Mesenchymal stem cell (in vitro differentiated cells and primary cell): ENCODE data around the gene GPR84.
"Not testable (repeated sequence)": the region's sequence is repeated elsewhere in the genome, so short reads cannot be mapped to it uniquely, and the experiment has no call there.

ENCODE experiments used
- DNase-seq: peaks from one replicate; pipeline ENCODE4 v3.0.0-alpha.2; 2013
- H2AFZ ChIP-seq: one replicate; pipeline ENCODE4 v1.6.1; 2013; ENCODE audit warnings: low read depth, mild to moderate bottlenecking, control low read depth, inconsistent platforms, low read length, moderate library complexity
- H2AK5ac ChIP-seq: 2 replicates; pipeline ENCODE4 v1.6.1; 2013; ENCODE audit warnings: low read length, moderate library complexity, mild to moderate bottlenecking, inconsistent platforms; ENCODE audit not compliant: severe bottlenecking
- H2BK120ac ChIP-seq: one replicate; pipeline ENCODE4 v1.6.1; 2013; ENCODE audit warnings: low read depth, mild to moderate bottlenecking, inconsistent platforms, low read length, moderate library complexity
- H2BK12ac ChIP-seq, 2 experiments: one replicate each; pipeline ENCODE4 v1.6.1; 2013; ENCODE audit warnings: inconsistent platforms in 2 of 2, low read length in 2 of 2, mild to moderate bottlenecking in 2 of 2, moderate library complexity in 2 of 2, control low read depth in 1 of 2
- H2BK15ac ChIP-seq: one replicate; pipeline ENCODE4 v1.6.1; 2013; ENCODE audit warnings: mild to moderate bottlenecking, low read depth, inconsistent platforms; ENCODE audit not compliant: poor library complexity, severe bottlenecking
- H2BK5ac ChIP-seq: 2 replicates; pipeline ENCODE4 v1.6.1; 2013; ENCODE audit warnings: low read depth, mild to moderate bottlenecking, low read length, control low read depth, inconsistent platforms; ENCODE audit not compliant: poor library complexity, severe bottlenecking
- H3K14ac ChIP-seq, 2 experiments: one replicate each; pipeline ENCODE4 v1.6.1; 2013; ENCODE audit warnings: inconsistent platforms in 2 of 2, low read length in 2 of 2, control low read depth in 1 of 2, mild to moderate bottlenecking in 1 of 2, moderate library complexity in 1 of 2
- H3K18ac ChIP-seq, 2 experiments: one replicate each; pipeline ENCODE4 v1.6.1; 2013; ENCODE audit warnings: inconsistent platforms in 2 of 2, low read length in 2 of 2, control low read depth in 1 of 2, low read depth in 1 of 2, mild to moderate bottlenecking in 1 of 2
- H3K23ac ChIP-seq, 2 experiments: one replicate each; pipeline ENCODE4 v1.6.1; 2013; ENCODE audit warnings: inconsistent platforms in 2 of 2, low read length in 2 of 2, mild to moderate bottlenecking in 2 of 2, moderate library complexity in 2 of 2, control low read depth in 1 of 2
- H3K27ac ChIP-seq: 2 replicates; pipeline ENCODE4 v1.5.1; 2013; ENCODE audit warnings: mild to moderate bottlenecking, moderate library complexity, low read length, control low read depth, inconsistent platforms; ENCODE audit not compliant: poor library complexity, severe bottlenecking
- H3K27me3 ChIP-seq, 2 experiments: 2 replicates each; pipeline versions ENCODE4 v1.6.1 to v1.7.0; 2013; ENCODE audit warnings: low read length in 2 of 2, mild to moderate bottlenecking in 2 of 2, moderate library complexity in 2 of 2, control low read depth in 1 of 2, inconsistent platforms in 1 of 2; ENCODE audit not compliant: control insufficient read depth in 1 of 2, insufficient read depth in 1 of 2
- H3K36me3 ChIP-seq, 2 experiments: 2 replicates each; pipeline versions ENCODE4 v1.6.1 to v1.7.0; 2013; ENCODE audit warnings: low read length in 2 of 2, control low read depth in 1 of 2, inconsistent platforms in 1 of 2, low read depth in 1 of 2, mild to moderate bottlenecking in 1 of 2; ENCODE audit not compliant: insufficient read depth in 2 of 2, control insufficient read depth in 1 of 2
- H3K4ac ChIP-seq, 2 experiments: one replicate each; pipeline ENCODE4 v1.6.1; 2013; ENCODE audit warnings: inconsistent platforms in 2 of 2, low read length in 2 of 2, mild to moderate bottlenecking in 2 of 2, moderate library complexity in 2 of 2, control low read depth in 1 of 2, low read depth in 1 of 2
- H3K4me1 ChIP-seq: 2 replicates; pipeline ENCODE4 v1.6.1; 2013; ENCODE audit warnings: low read depth, low read length, control low read depth; ENCODE audit not compliant: control insufficient read depth, insufficient read depth
- H3K4me2 ChIP-seq: 2 replicates; pipeline ENCODE4 v1.6.1; 2013; ENCODE audit warnings: low read length, mild to moderate bottlenecking, inconsistent platforms; ENCODE audit not compliant: poor library complexity, severe bottlenecking
- H3K4me3 ChIP-seq, 2 experiments: 2 replicates each; pipeline versions ENCODE4 v1.5.1 to v1.7.0; 2013; ENCODE audit warnings: low read length in 2 of 2, mild to moderate bottlenecking in 2 of 2, control low read depth in 1 of 2, low read depth in 1 of 2; ENCODE audit not compliant: insufficient read depth in 1 of 2
- H3K79me1 ChIP-seq: replicated peaks from 2 replicates; pipeline ENCODE4 v1.6.1; 2013; ENCODE audit warnings: mild to moderate bottlenecking, control low read depth, low read length, inconsistent platforms; ENCODE audit not compliant: poor library complexity, severe bottlenecking
- H3K9ac ChIP-seq: 2 replicates; pipeline ENCODE4 v1.7.0; 2013; ENCODE audit warnings: mild to moderate bottlenecking, low read length, moderate library complexity
- H3K9me3 ChIP-seq: 2 replicates; pipeline ENCODE4 v1.7.0; 2013; ENCODE audit warnings: mild to moderate bottlenecking, low read length; ENCODE audit not compliant: control insufficient read depth
- H4K8ac ChIP-seq: one replicate; pipeline ENCODE4 v1.6.1; 2013; ENCODE audit warnings: inconsistent platforms, mild to moderate bottlenecking, low read length, moderate library complexity
- H4K91ac ChIP-seq: one replicate; pipeline ENCODE4 v1.6.1; 2013; ENCODE audit warnings: mild to moderate bottlenecking, low read length, inconsistent platforms
- WGBS: methylation state at CpG from one replicate; pipeline ENCODE4 v1.1.7; 2013; ENCODE audit warnings: mixed read lengths; 5-methylcytosine and 5-hydroxymethylcytosine counted together

The GPR84 gene

GRCh38 chr12:54330442-54330841 lies 33.8 kb downstream of the GPR84 start:
- Histone ChIP-seq H3K9ac (peak overlapping the region; percentile 32), H3K36me3 (peaks cover 9 to 19% of the 10 kb centered on the region in 2 experiments), H3K9me3 (no peaks in the 10 kb centered on the region), H4K8ac (no peak overlapping the region), H3K14ac (no peak overlapping the region), H4K91ac (no peak overlapping the region), H3K18ac (no peak overlapping the region), H2BK5ac (no peak overlapping the region), H3K27ac (no peak overlapping the region), H2BK15ac (no peak overlapping the region), H2BK12ac (no peak overlapping the region), H3K27me3 (no peaks in the 10 kb centered on the region), H3K23ac (no peak overlapping the region), H2AK5ac (no peak overlapping the region), H3K4me2 (no peak overlapping the region), H3K4ac (no peak overlapping the region), H2BK120ac (no peak overlapping the region), H3K4me1 (peaks cover 12% of the 10 kb centered on the region), H2AFZ (no peak overlapping the region), H3K79me1 (peaks cover 7% of the 10 kb centered on the region), H3K4me3 (no peak overlapping the region)
- DNase-seq, result no peak
- 67% methylated on average over 1 of the region's 3 CpGs for WGBS

DNA sequence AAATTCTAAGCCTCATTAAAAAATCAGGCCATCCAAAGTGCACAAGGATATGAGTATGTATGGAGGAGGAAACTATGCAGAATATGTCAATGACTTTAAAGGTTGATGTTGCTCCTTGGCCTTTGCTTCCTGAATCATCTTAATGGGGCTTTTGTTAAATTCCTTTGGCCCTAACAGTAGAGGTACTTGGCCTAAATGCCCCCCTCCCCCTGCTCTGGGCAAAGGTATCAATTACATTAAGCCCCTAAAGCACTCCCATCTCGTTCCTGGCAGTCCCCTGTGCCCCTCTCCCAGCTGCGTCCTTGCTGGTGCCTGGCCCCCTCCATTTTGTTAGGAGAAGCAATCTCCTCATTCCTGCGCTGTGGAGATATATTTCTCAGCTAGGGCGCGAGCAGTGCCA lies 34.5 kb downstream of the GPR84 start:
- Histone ChIP-seq H3K4ac (peak overlapping the region in 1 of 2 experiments; percentile 51), H2BK120ac (no peak overlapping the region), H3K27me3 (no peaks in the 10 kb centered on the region), H3K27ac (no peak overlapping the region), H2AFZ (no peak overlapping the region), H3K9ac (peak overlapping the region; percentile 32), H3K9me3 (no peaks in the 10 kb centered on the region), H3K4me2 (no peak overlapping the region), H4K91ac (no peak overlapping the region), H2BK15ac (peak overlapping the region; percentile 56), H2AK5ac (no peak overlapping the region), H3K4me3 (no peak overlapping the region), H3K18ac (peak overlapping the region in 1 of 2 experiments; percentile 21), H3K79me1 (peaks cover 7% of the 10 kb centered on the region), H3K36me3 (peaks cover 9 to 19% of the 10 kb centered on the region in 2 experiments), H3K4me1 (peaks cover 10% of the 10 kb centered on the region), H3K23ac (no peak overlapping the region), H3K14ac (peak overlapping the region in 1 of 2 experiments; percentile 84), H4K8ac (no peak overlapping the region), H2BK12ac (peak overlapping the region in 1 of 2 experiments; percentile 52), H2BK5ac (no peak overlapping the region)
- no peak for DNase-seq
- WGBS, result 63% methylated on average over 5 of the region's 5 CpGs

- no peak overlapping the region for H3K23ac ChIP-seq
- peak overlapping the region in 1 of 2 experiments; percentile 5 for H3K4me3 ChIP-seq
- H3K79me1 ChIP-seq, result peaks cover 7% of the 10 kb centered on the region
- H2BK15ac ChIP-seq, result no peak overlapping the region
- H2AK5ac ChIP-seq, result no peak overlapping the region
- no peaks in the 10 kb centered on the region for H3K27me3 ChIP-seq
- H3K4me2 ChIP-seq, result no peak overlapping the region
- H4K8ac ChIP-seq, result no peak overlapping the region
- no peaks in the 10 kb centered on the region for H3K9me3 ChIP-seq
- H3K18ac ChIP-seq, result no peak overlapping the region
- H2AFZ ChIP-seq, result no peak overlapping the region
- H2BK5ac ChIP-seq, result no peak overlapping the region
- no peak overlapping the region for H4K91ac ChIP-seq
- WGBS, result 78% methylated on average over 4 of the region's 6 CpGs
- H3K4ac ChIP-seq, result peak overlapping the region in 1 of 2 experiments; percentile 49
- no peak overlapping the region for H2BK120ac ChIP-seq
- no peak overlapping the region for H3K27ac ChIP-seq
- H3K14ac ChIP-seq, result no peak overlapping the region
- peak overlapping the region; percentile 31 for H3K9ac ChIP-seq
- H3K36me3 ChIP-seq, result peaks cover 9 to 19% of the 10 kb centered on the region in 2 experiments
- H2BK12ac ChIP-seq, result peak overlapping the region in 1 of 2 experiments; percentile 52
- no peak for DNase-seq
- H3K4me1 ChIP-seq, result peaks cover 12% of the 10 kb centered on the region
These were observed 35.5 kb downstream of the GPR84 start for GRCh38 chr12:54328595-54329337.

DNA sequence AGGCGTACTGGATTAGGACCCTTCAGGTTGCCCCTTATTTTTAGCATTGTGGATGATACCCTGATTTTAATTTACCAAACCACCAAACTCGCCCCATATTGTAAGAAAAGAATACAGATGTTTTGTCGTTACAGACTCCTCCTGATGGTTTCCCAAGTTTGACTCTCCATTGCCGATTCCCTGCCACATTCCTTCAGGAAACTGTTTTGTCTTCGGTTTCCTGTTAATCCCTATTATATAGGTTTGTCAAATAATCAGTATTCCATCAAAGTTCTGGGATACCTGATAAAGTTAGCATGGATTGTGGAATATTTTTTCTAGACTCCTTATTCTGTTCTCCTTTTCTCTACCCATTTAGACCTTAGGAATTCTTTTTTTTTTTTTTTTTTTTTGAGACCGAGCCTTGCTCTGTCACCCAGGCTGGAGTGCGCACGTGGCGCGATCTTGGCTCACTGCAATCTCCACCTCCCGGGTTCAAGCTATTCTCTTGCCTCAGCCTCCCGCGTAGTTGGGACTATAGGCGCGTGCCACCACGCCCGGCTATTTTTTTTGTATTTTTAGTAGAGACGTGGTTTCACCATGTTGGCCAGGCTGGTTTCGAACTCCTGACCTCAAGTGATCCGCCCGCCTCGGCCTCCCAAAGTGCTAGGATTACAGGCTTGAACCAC lies 38.7 kb downstream of the GPR84 start:
- H2BK15ac ChIP-seq, result not testable (repeated sequence)
- 76% methylated on average over 15 of the region's 22 CpGs for WGBS

More for the DNA sequence above, 38.7 kb downstream of the GPR84 start:
- Histone ChIP-seq H3K4ac (peak overlapping the region; percentile 72 to 89), H3K23ac (peak overlapping the region in 1 of 2 experiments; percentile 64), H3K4me1 (peaks cover 12% of the 10 kb centered on the region), H4K8ac (peak overlapping the region; percentile 81), H3K4me3 (peak overlapping the region; percentile 69 to 96), H3K18ac (peak overlapping the region; percentile 93 to 96), H2AK5ac (peak overlapping the region; percentile 40), H2BK120ac (peak overlapping the region; percentile 42), H3K27ac (peak overlapping the region; percentile 82), H3K4me2 (peak overlapping the region; percentile 83), H4K91ac (peak overlapping the region; percentile 84), H3K9ac (peak overlapping the region; percentile 100)
- H3K27me3 ChIP-seq, H2BK5ac ChIP-seq, H3K79me1 ChIP-seq, H3K9me3 ChIP-seq, DNase-seq, H2AFZ ChIP-seq, H2BK12ac ChIP-seq, H3K14ac ChIP-seq, H3K36me3 ChIP-seq: not testable (repeated sequence)
